OCI-LY3 (cell line): Measurements from ENCODE around the gene CERS6.

Experiments used
- CTCF ChIP-seq: fragments of 200-600, 300-600 bp; sonication (generic); IDR thresholded peaks from 2 replicates; pipeline ENCODE4 v1.5.1; 2014; ENCODE audit warnings: antibody characterized with exemption, low read length, low read depth
- EZH2phosphoT487 ChIP-seq: fragments of 200-600 bp; shearing (Covaris generic); IDR thresholded peaks from 2 replicates; pipeline ENCODE4 v1.6.1; 2018; ENCODE audit warnings: antibody characterized with exemption, mixed run types, low read depth

GRCh38 chr2:168798888-168799410, 342.9 kb downstream of the CERS6 start:
- TF ChIP-seq CTCF = no peak
- no peak for TF ChIP-seq EZH2phosphoT487
